SIG-M5 treated with dmso at 0.1 percent for 504 hours (cell line): ENCODE measurements around the gene RAD9A.

ENCODE experiments used
- DNase-seq: peaks from one replicate; lab custom pipeline; 2025; ENCODE audit not compliant: unreplicated experiment; lab: John Stamatoyannopoulos, UW

RAD9A gene

GRCh38 chr11:67408437-67409200 is 16.8 kb downstream of the RAD9A start:
- no peak for DNase-seq

GRCh38 chr11:67409261-67409666 is 17.5 kb downstream of the RAD9A start:
- no peak for DNase-seq

- no peak for DNase-seq
Observed at GRCh38 chr11:67409781-67410368, 18.1 kb downstream of the RAD9A start.

GRCh38 chr11:67410369-67410831 is 18.6 kb downstream of the RAD9A start:
- no peak for DNase-seq

GRCh38 chr11:67410984-67411784 is 19.4 kb downstream of the RAD9A start:
- no peak for DNase-seq

- DNase-seq: no peak
Observed at GRCh38 chr11:67411785-67412152, 20.0 kb downstream of the RAD9A start.

GRCh38 chr11:67412495-67413179 is 20.9 kb downstream of the RAD9A start:
- no peak for DNase-seq

- no peak for DNase-seq
Observed at GRCh38 chr11:67413266-67413849, 21.6 kb downstream of the RAD9A start.

GRCh38 chr11:67415501-67416304 is 23.9 kb downstream of the RAD9A start, which contains the start of gene CARNS1:
TSS of gene CARNS1 (plus strand) at chr11:67415678. CDS start at chr11:67416200, 522 bp downstream.
- DNase-seq: no peak

GRCh38 chr11:67416416-67417335 is 24.9 kb downstream of the RAD9A start:
- DNase-seq: no peak

GRCh38 chr11:67417425-67417824 is 25.6 kb downstream of the RAD9A start:
- no peak for DNase-seq

- no peak for DNase-seq
Observed at GRCh38 chr11:67418476-67419281, 26.9 kb downstream of the RAD9A start.

- DNase-seq: no peak
Observed at GRCh38 chr11:67419325-67420049, 27.7 kb downstream of the RAD9A start.

- DNase-seq: no peak
Observed at GRCh38 chr11:67420147-67420645, 28.4 kb downstream of the RAD9A start.

GRCh38 chr11:67420646-67421429 is 29.1 kb downstream of the RAD9A start:
- peak; percentile 86 for DNase-seq

GRCh38 chr11:67421430-67422031 is 29.7 kb downstream of the RAD9A start:
- DNase-seq: no peak
